Large intestine (tissue), 12 donors: ENCODE results near the gene INPP5A. TPM values are rescaled to one million over a fixed set of nuclear protein-coding genes. Genes with fewer than 3 reads are reported as not detected.
"Not testable (repeated sequence)": the region's sequence is repeated elsewhere in the genome, so short reads cannot be mapped to it uniquely, and the experiment has no call there.

Source experiments
- DNase-seq, 2 donors: peaks; one replicate each; pipeline versions ENCODE4 v3.0.0 to v3.0.0-alpha.2; 2013
- H3K27ac ChIP-seq: one replicate; pipeline ENCODE4 v1.5.1; 2013; ENCODE audit warnings: low read length
- H3K27me3 ChIP-seq: 2 replicates; pipeline ENCODE4 v1.6.1; 2013; ENCODE audit warnings: low read length; ENCODE audit not compliant: control insufficient read depth, insufficient read depth
- H3K36me3 ChIP-seq: 2 replicates; pipeline ENCODE4 v1.6.1; 2013; ENCODE audit warnings: low read length; ENCODE audit not compliant: control insufficient read depth, insufficient read depth
- H3K4me1 ChIP-seq: one replicate; pipeline ENCODE4 v1.6.1; 2013; ENCODE audit warnings: low read length; ENCODE audit not compliant: control insufficient read depth, insufficient read depth
- H3K4me3 ChIP-seq: one replicate; pipeline ENCODE4 v1.5.1; 2013; ENCODE audit warnings: low read length
- H3K9me3 ChIP-seq: one replicate; pipeline ENCODE4 v1.6.1; 2013; ENCODE audit warnings: mild to moderate bottlenecking, low read depth, low read length, moderate library complexity; ENCODE audit not compliant: control insufficient read depth
- WGBS: methylation state at CpG from one replicate; pipeline ENCODE4 v1.1.5; 2013; ENCODE audit warnings: low lambda C conversion rate; ENCODE audit not compliant: insufficient coverage; 5-methylcytosine and 5-hydroxymethylcytosine counted together
- long read RNA-seq, 11 donors: transcript quantifications; one replicate each; lab custom pipeline, GENCODE V29; 2026
- polyA plus RNA-seq: library from polyadenylated mRNA; unstranded; fragments of 120-200 nt; gene quantifications from one replicate; pipeline ENCODE4 v1.2.1, GENCODE V29; 2013

Gene INPP5A, protein sequence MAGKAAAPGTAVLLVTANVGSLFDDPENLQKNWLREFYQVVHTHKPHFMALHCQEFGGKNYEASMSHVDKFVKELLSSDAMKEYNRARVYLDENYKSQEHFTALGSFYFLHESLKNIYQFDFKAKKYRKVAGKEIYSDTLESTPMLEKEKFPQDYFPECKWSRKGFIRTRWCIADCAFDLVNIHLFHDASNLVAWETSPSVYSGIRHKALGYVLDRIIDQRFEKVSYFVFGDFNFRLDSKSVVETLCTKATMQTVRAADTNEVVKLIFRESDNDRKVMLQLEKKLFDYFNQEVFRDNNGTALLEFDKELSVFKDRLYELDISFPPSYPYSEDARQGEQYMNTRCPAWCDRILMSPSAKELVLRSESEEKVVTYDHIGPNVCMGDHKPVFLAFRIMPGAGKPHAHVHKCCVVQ
- polyA plus RNA-seq, result 25.3 TPM
- long read RNA-seq, donor 1, partial matches to known transcripts, result 0 of 3 reads
- long read RNA-seq, donor 1, other reads (novel, unspliced or antisense), result 0 of 3 reads
- long read RNA-seq, donor 2, transcript INPP5A-203 (16 exons, 2,967 nt), result major isoform, 10 of 10 reads
- long read RNA-seq, donor 2, partial matches to known transcripts, result 0 of 10 reads
- long read RNA-seq, donor 2, other reads (novel, unspliced or antisense), result 0 of 10 reads
- long read RNA-seq, donor 3, result 0 reads
- long read RNA-seq, donor 4, result 0 reads
- long read RNA-seq, donor 5, partial matches to known transcripts, result 0 of 2 reads
- long read RNA-seq, donor 5, other reads (novel, unspliced or antisense), result 0 of 2 reads
- long read RNA-seq, donor 6, transcript INPP5A-203 (16 exons, 2,967 nt), result major isoform, 6 of 6 reads
- long read RNA-seq, donor 6, partial matches to known transcripts, result 0 of 6 reads
- long read RNA-seq, donor 6, other reads (novel, unspliced or antisense), result 0 of 6 reads
- long read RNA-seq, donor 7, partial matches to known transcripts, result 0 of 4 reads
- long read RNA-seq, donor 7, other reads (novel, unspliced or antisense), result 0 of 4 reads
- long read RNA-seq, donor 8, transcript INPP5A-203 (16 exons, 2,967 nt), result major isoform, 6 of 6 reads
- long read RNA-seq, donor 8, partial matches to known transcripts, result 0 of 6 reads
- long read RNA-seq, donor 8, other reads (novel, unspliced or antisense), result 0 of 6 reads
- long read RNA-seq, donor 9, partial matches to known transcripts, result 5 of 9 reads
- long read RNA-seq, donor 9, other reads (novel, unspliced or antisense), result 0 of 9 reads
- long read RNA-seq, donor 10, transcript INPP5A-203 (16 exons, 2,967 nt), result major isoform, 10 of 37 reads
- long read RNA-seq, donor 10, partial matches to known transcripts, result 27 of 37 reads
- long read RNA-seq, donor 10, other reads (novel, unspliced or antisense), result 0 of 37 reads
- long read RNA-seq, donor 11, partial matches to known transcripts, result 28 of 32 reads
- long read RNA-seq, donor 11, other reads (novel, unspliced or antisense), result 0 of 32 reads

DNA sequence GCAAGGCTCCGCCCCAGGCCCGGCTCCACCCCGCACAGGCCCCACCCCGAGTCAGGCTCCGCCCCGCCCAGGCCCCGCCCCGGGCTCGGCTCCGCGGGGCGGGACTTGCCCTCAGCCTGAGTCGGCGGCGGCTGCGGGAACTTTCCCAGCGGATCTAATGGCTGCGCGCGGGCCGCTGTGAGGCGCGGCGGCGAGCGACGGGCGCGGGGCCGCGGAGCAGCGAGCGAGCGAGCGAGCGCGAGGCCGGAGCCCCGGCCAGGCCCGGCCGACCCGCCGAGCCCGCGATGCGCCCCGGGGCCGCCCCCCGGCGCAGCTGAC, at the start of gene INPP5A:
Gene INPP5A (plus strand): TSS at position 104 of the 318 bp plus-strand sequence. CDS start 310 bp downstream, outside the sequence.
- Histone ChIP-seq H3K4me3 (peak within 1 kb of the TSS; percentile 69), H3K9me3 (no peaks in the 10 kb centered on the region), H3K4me1 (peaks cover 28% of the 10 kb centered on the region), H3K36me3 (no peaks in the 10 kb centered on the region), H3K27ac (peak within 1 kb of the TSS; percentile 58), H3K27me3 (no peaks in the 10 kb centered on the region)
- no CpG with 5 or more reads among the region's 50 CpGs for WGBS
- no peak for DNase-seq

GRCh38 chr10:132488231-132488821, 49.3 kb upstream of the INPP5A start:
- DNase-seq, result no peak
- H3K27me3 ChIP-seq, result no peaks in the 10 kb centered on the region
- no peaks in the 10 kb centered on the region for H3K36me3 ChIP-seq
- peaks cover 7% of the 10 kb centered on the region for H3K4me1 ChIP-seq
- no CpG with 5 or more reads among the region's 16 CpGs for WGBS
- H3K27ac ChIP-seq, result no peak overlapping the region
- H3K9me3 ChIP-seq, result no peaks in the 10 kb centered on the region
- no peak overlapping the region for H3K4me3 ChIP-seq

DNA sequence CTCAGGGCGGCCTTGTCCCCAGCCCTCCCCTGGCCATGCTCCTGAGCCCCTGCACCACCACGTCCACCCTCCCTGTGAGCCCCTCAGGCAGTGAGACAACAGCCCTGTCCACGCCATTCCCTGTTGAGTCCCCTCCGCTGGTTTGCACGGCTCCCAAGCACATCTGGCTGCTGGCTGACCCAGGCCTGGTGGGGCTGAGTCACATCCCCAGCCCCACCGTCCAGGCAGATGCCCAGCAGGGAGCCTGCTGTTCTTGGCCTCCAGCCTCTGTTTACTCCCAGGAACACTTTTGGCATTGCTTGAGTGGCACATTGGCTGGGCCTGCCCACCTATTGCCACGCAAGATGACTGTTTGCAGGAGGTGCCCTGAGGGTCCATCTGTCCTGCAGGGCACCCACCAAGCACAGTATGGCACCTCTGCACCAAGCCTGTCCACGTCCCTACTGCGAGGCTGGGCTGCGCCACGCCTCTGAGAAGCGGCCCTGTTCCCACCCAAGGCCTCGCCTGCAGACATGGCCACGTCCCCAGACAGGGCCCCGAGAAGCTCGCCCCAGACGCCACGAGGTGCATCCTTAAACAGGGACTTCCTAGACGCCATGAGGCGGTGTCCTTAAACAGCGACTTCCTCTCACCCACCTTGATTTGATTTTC, 48.4 kb upstream of the INPP5A start:
- no peak overlapping the region for H3K4me3 ChIP-seq
- no peaks in the 10 kb centered on the region for H3K36me3 ChIP-seq
- H3K4me1 ChIP-seq, result peaks cover 7% of the 10 kb centered on the region
- no peaks in the 10 kb centered on the region for H3K9me3 ChIP-seq
- WGBS, result no CpG with 5 or more reads among the region's 21 CpGs
- H3K27me3 ChIP-seq, result no peaks in the 10 kb centered on the region
- no peak for DNase-seq
- H3K27ac ChIP-seq, result no peak overlapping the region

DNA sequence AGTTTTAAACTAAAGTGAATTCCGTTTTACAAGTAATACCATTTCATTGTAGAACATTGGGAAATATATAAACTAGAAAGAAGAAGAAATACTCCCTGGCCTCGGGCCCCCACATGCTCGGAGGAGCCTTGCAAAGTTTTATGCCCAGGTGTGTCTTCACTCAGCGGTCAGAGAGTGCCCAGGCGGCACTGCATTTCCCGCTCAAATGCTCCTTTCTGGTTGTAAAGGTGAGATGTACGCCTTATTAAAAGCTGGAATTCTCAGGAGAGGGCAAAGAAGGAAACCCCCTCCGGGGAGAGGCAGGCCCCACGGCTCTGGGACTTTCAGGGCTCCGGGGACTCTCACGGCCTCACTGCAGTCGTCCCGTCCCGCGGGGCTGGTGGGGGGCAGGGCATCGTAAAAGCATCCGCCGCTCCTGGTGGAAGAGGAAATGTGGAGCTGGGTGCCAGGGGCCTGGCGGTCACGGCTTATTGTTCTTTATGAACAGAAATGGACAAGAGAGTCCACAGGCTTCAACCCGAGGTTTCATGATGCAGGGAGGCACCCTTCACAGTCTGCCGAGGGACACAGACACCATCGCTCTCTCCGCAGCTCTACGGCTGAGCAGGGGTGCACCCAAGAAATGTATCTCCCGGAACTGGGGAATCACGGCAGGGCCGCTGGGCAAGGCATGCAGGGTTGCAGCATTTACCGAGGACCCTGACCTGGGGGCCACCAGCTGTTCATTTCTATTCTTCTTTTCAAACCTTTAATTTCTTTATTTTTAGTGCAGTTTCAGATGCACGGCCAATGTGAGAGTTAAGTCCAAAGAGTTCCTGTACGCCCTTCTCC, 47.7 kb upstream of the INPP5A start:
- DNase-seq, result no peak
- Histone ChIP-seq H3K4me3 (no peak overlapping the region), H3K27ac (no peak overlapping the region), H3K4me1 (peaks cover 7% of the 10 kb centered on the region), H3K36me3 (no peaks in the 10 kb centered on the region), H3K9me3 (no peaks in the 10 kb centered on the region), H3K27me3 (no peaks in the 10 kb centered on the region)
- WGBS, result 100% methylated on average over 3 of the region's 31 CpGs

DNA sequence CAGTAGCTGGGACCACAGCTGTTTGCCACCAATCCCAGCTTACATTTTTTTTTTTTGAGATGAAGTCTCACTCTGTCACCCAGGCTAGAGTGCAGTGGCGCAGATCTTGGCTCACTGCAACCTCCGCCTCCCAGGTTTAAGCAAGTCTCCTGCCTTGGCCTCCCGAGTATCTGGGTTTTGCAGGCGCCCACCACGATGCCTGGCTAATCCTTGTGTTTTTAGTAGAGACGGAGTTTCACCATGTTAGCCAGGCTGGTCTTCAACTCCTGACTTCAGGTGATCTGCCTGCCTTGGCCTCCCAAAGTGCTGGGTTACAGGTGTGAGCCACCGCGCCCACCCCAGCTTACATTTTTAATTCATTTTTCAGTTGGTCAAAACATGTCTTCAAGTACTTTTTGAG, 46.1 kb upstream of the INPP5A start:
- not testable (repeated sequence) for H3K4me1 ChIP-seq, H3K27ac ChIP-seq, DNase-seq, H3K27me3 ChIP-seq, H3K36me3 ChIP-seq, H3K9me3 ChIP-seq, H3K4me3 ChIP-seq
- WGBS, result no CpG with 5 or more reads among the region's 8 CpGs

- no peak overlapping the region for H3K27ac ChIP-seq
- no peaks in the 10 kb centered on the region for H3K27me3 ChIP-seq
- H3K36me3 ChIP-seq, result no peaks in the 10 kb centered on the region
- no peaks in the 10 kb centered on the region for H3K9me3 ChIP-seq
- WGBS, result no CpG with 5 or more reads among the region's 21 CpGs
- DNase-seq, result no peak
- no peak overlapping the region for H3K4me3 ChIP-seq
- H3K4me1 ChIP-seq, result peaks cover 7% of the 10 kb centered on the region
These were observed 45.1 kb upstream of the INPP5A start for GRCh38 chr10:132492323-132493025.

- DNase-seq, result no peak
- Histone ChIP-seq H3K4me1 (no peaks in the 10 kb centered on the region), H3K27me3 (no peaks in the 10 kb centered on the region), H3K9me3 (no peaks in the 10 kb centered on the region), H3K4me3 (no peak overlapping the region), H3K27ac (no peak overlapping the region), H3K36me3 (no peaks in the 10 kb centered on the region)
- WGBS, result no CpG with 5 or more reads among the region's 8 CpGs
These were observed 44.3 kb upstream of the INPP5A start for GRCh38 chr10:132493246-132493755.

GRCh38 chr10:132493756-132494290, 43.8 kb upstream of the INPP5A start:
- no peaks in the 10 kb centered on the region for H3K9me3 ChIP-seq
- no peak overlapping the region for H3K4me3 ChIP-seq
- no peaks in the 10 kb centered on the region for H3K27me3 ChIP-seq
- DNase-seq, result no peak
- WGBS, result no CpG with 5 or more reads among the region's 16 CpGs
- no peaks in the 10 kb centered on the region for H3K4me1 ChIP-seq
- H3K36me3 ChIP-seq, result no peaks in the 10 kb centered on the region
- H3K27ac ChIP-seq, result no peak overlapping the region
